Activated naive CD8-positive, alpha-beta T cell treated with anti-CD3 and anti-CD28 coated beads, Interleukin-2, amount 50 U/mL, for 16 hours (primary cell): ENCODE results near the gene RNF115.
"Not testable (repeated sequence)": the region's sequence is repeated elsewhere in the genome, so short reads cannot be mapped to it uniquely, and the experiment has no call there.

Source experiments
- DNase-seq: peaks from one replicate; pipeline ENCODE4 v3.0.0-alpha.2; 2020; ENCODE audit warnings: low read depth, low spot score

The RNF115 gene

GRCh38 chr1:145827966-145828365 lies 4.1 kb upstream of the RNF115 start:
- DNase-seq = no peak

GRCh38 chr1:145826030-145826429 lies 2.1 kb upstream of the RNF115 start:
- DNase-seq = no peak

DNA sequence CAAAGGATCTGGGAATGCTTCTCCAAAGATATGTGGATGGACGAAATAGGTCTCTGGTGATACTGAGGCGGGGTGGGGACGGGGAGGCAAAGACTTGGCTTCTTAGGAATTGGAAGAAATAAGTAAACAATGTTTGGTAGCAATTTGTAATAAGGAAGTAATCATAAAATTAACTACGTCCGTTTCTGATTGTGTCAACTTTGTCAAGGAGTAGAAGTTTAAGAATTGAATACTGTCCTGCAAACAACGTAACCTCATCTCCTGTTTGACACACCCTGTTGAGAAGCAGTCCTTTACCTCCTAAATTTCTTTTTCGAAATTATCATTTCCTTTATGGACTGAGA lies 576 bp upstream of the RNF115 start:
- no peak for DNase-seq

DNA sequence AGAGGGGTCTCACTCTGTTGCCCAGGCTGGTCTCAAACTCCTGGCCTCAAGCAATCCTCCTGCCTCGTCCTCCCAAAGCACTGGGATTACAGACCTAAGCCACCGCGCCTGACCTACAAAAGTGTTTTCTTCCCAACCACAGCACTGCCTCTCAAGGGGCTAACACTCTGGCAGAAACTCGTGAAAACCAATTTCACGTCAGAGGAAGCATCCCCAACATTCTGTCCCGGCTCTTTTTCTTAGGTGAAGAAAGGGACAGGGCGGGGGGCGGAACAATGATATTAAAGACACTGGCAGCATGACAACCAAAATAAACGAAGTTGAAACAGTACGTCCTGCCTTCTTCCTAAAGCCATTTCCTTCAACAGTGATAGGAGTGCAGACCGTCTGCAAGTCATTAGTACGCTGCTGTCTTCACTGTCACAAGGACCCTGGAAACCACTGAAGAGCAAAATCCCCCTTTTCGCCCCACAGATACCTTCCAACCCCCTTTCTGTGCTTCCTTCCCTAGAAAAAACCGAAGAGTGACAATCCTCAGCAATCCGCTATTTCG lies 1.0 kb downstream of the RNF115 start:
- not testable (repeated sequence) for DNase-seq

GRCh38 chr1:145818095-145818494 lies 5.8 kb downstream of the RNF115 start:
- not testable (repeated sequence) for DNase-seq

DNA sequence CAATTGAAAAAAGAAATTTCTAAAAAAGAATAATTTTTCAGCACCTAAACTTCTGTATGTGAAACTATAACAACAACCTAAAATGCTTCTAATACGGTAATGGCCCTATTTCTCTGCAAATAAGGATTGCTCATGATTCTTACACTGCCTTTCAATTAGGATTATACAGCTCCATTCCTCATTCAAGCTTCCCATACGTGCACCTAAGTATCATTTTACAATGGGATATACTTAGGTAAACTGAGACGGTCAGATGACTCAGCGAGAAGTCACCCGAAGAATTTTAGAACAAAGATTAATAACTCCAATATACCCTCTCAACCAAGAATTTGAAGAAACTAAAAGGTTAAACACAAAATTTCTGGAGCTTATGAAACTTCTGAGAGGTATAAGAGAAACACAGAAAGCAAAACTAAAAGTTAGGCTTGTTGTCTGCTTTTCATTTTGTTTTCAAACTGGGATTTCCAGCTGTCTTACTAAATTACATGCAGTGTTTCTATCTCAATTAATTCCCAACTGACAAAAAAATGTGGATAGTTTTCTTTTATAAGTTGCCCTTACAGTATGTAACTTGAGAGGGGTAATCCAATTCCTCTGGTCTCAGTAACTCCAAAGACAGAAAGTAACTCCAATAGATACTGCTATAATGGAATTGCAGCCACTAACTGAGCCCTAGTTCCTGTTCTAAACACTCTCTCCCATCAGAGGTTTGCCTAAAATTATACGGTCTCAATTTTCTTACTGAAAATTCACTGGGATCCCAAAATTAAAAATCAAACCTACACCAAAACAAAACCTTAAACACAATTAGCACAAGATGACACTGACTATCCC lies 10.7 kb downstream of the RNF115 start:
- DNase-seq = not testable (repeated sequence)

DNA sequence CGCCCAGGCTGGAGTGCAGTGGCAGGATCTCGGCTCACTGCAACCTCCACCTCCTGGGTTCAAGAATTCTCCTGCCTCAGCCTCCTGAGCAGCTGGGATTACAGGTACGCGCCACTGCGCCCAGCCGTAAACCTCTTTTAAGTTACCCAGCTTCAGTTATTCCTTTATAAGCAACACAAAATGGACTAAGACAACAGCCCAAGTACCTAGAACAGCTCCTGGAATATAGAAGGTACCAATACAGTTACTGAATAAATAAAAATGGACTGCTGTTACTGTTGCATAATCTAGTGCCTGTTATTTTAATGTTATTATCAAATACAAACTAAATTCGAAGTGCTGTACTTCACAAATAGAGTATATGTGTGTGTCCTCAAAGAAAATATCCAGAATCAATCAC lies 17.1 kb downstream of the RNF115 start:
- DNase-seq = no peak

GRCh38 chr1:145806408-145806807 lies 17.5 kb downstream of the RNF115 start:
- DNase-seq = no peak

GRCh38 chr1:145805057-145805456 lies 18.8 kb downstream of the RNF115 start:
- no peak for DNase-seq

DNA sequence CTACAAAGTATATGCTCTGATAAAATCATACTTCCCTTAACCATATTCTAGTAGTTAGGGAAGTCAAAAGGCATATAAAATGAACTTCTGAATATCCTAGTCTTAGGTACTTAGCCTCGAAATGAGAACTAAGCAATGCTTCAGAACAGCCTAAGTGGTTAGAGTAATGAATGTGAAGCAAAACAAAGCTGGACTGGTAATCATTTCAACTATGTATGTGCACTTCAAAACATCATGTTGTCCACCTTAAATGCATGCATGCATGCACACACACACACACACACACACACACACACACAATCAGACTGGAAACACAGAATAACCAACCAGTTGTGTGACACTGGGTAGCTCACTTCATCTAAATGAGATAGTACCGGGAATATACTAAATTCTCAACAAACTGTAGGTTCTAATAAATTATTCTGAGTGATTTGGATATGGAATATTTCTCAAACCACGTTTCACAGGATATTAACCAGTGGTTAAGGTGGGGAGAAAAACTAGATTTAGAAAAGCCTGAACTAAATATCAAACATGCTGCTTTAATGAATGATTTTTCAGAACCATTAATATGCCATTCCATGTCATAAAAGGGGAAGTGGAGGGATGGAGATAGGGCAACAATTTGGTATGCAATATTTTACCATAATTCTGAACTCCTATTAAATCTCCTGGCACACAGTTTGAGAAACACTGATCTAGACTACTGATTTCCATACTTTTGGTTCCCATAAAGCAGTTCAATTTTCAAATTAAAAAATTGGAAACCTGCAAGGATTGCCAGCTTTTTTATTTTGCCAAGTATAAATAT lies 19.5 kb downstream of the RNF115 start:
- DNase-seq = no peak

GRCh38 chr1:145799806-145800205 lies 24.1 kb downstream of the RNF115 start:
- no peak for DNase-seq

GRCh38 chr1:145796753-145797152 lies 27.1 kb downstream of the RNF115 start:
- no peak for DNase-seq

DNA sequence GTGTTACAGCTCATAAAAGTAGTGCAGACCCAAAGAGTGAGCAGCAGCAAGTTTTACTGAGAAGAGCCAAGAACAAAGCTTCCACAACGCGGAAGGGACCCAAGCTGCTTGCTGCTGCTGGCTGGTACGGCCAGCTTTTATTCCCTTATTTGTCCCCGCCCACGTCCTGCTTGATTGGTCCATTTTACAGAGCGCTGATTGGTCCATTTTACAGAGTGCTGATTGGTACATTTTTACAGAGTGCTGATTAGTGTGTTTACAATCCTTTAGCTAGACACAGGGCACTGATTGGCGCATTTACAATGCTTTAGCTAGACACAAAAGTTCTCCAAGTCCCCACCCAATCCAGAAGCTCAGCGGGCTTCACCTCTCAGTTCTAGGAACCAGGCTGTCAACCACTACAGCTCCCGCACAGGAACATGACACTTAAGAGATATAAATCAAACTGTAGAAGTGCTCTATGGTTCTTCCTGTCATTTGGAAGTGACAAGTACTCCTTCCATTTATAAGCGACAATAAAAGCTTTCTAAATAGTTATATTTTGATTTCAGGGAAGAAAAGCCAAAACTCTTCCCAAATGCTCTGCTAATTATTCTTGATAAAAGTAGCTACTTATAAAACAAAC lies 28.5 kb downstream of the RNF115 start:
- DNase-seq = no peak

DNA sequence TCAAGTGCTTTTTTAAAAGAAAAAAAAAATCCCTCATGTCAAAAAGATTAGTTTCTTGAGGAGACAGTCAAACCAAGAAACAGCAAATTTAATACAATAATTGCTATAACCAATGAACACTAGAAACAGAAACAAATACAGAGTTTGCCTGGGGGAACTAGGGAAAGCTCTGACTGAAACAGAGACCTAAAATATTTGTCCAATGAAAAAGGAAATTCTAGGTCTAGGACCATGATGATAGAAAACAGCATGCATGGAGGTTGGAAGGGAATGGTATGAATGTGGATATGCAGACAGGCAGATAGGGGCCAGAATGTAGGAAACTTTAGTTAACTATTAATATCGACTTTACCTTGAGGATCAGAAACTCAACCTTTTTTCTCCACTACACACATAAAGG lies 31.4 kb downstream of the RNF115 start:
- DNase-seq = no peak

DNA sequence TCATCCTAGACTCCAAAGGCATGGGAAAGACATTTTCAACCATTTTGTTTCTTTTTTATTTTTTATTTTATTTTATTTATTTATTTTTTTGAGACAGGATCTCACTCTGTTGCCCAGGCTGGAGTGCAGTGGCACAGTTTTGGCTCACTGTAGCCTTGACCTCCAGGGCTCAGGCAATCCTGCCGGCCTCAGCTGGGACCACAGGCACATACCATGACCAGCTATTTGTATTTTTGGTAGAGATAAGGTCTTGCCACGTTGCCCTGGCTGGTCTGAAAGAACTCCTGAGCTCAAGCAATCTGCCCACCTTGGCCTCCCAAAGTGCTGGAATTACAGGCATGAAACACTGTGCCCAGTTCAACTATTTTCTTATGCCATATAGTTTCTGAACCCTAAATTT lies 32.0 kb downstream of the RNF115 start:
- DNase-seq = not testable (repeated sequence)

DNA sequence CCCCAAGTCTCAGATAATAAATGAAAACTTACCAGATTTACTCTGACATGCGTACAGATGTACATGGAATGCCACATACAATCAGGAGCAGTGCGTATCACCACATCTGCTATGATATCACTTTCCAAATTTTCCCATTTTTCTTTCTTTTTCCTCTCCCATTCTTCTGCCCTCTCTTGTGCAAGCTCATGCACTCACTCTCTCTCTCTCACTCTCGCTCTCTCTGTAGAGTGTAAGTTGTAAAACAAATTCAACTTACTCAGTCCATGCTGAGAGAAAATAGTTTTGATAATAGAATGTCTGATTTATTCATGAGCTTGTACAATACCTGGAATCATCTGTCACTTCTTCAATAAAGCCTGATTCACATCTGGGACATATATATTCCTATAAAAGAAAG lies 35.3 kb downstream of the RNF115 start:
- no peak for DNase-seq

GRCh38 chr1:145786271-145786670 lies 37.6 kb downstream of the RNF115 start:
- no peak for DNase-seq

DNA sequence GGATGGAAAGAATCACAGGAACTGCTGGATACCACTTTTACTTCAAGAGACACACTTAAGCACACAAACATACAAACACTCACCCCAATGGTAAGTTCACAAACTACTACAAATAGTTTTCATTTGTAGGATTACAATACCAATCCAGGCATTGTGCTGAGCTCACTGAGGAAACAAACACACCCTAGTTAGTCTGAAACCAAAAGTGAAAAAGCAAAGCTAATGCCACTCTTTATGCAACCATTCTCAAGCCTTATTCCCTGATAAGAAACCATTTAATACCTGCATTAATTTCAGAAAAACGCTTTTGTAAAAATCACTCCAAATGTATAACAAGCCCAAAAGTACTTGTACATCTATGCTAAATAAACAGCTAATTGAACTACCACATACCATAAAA lies 38.3 kb downstream of the RNF115 start:
- DNase-seq = no peak

DNA sequence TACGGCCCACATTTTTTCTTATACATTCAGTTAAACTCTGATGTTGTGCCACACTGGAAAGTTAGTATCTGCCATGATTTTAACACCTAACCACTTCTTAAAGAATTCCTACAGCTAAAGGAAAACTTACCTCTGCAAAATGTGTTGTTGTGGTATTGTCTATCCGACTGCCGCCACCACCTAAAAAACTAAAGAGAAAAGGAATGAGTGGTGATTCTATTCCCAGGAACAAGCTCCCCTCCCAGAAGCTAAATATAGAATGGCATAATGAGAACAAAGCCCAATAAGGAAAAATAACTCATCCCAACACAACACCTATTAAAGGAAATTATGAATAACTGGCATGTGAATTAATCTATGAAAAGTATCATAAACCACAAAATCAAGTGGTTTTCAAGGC lies 39.5 kb downstream of the RNF115 start:
- no peak for DNase-seq

DNA sequence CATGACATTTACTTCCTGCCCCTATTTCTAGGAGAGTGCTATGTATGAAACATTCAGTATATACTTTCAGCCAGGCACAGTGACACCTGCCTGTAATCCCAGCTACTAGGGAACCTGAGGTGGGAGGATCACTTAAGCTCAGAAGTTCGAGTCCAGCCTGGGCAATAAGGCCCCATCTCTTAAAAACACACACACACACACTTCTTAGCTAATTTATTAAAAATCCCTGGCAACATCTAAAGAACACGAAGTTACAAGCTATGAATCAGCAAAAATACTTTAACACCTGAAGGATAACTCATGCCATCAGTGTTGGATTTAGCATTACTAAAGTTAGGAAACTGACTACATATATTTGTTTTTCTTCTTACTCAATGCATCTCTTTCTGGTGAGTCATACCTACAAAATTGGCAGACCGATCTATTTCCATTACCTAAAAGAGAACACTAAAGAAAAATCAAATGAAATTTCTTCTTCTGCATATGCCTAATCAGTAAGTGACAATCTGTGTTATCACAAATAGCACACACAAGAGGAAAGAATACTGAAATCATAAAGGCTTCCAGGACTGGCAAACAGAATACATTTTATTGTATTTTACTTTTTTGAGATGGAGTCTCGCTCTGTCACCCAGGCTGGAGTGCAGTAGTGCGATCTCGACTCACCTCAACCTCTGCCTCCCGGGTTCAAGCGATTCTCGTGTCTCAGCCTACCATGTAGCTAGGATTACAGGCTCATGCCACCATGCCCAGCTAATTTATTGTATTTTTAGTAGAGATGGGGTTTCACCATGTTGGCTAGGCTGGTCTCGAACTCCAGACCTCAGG lies 41.4 kb downstream of the RNF115 start:
- no peak for DNase-seq

GRCh38 chr1:145778146-145778540 lies 45.8 kb downstream of the RNF115 start:
- DNase-seq = no peak
